Bone marrow (tissue), 2 donors: ENCODE results near the gene CDHR4.
A peak's percentile ranks its signal among the peaks of the same experiment; 100 is the strongest.
"Not testable (repeated sequence)": the region's sequence is repeated elsewhere in the genome, so short reads cannot be mapped to it uniquely, and the experiment has no call there.

Experiments used
- DNase-seq, 2 donors: peaks; one replicate each; lab custom pipeline; 2025; lab: John Stamatoyannopoulos, UW

The CDHR4 gene

GRCh38 chr3:49803465-49804140, 3.9 kb upstream of the CDHR4 start:
- DNase-seq: peak in 1 of 2 donors; percentile 66

GRCh38 chr3:49802719-49803464, 3.2 kb upstream of the CDHR4 start, which contains the start of gene INKA1:
Gene INKA1 (plus strand): TSS chr3:49803261. CDS start chr3:49803393, 132 bp downstream.
- peak; percentile 82 to 94 for DNase-seq

- no peak for DNase-seq
Observed at GRCh38 chr3:49801160-49801559, 1.5 kb upstream of the CDHR4 start.

- no peak for DNase-seq
Observed at GRCh38 chr3:49799105-49799504, 568 bp downstream of the CDHR4 start.

- DNase-seq: no peak
Observed at GRCh38 chr3:49794926-49795905, 4.5 kb downstream of the CDHR4 start.

GRCh38 chr3:49794431-49794830, 5.2 kb downstream of the CDHR4 start:
- no peak for DNase-seq

GRCh38 chr3:49793486-49794085, 6.1 kb downstream of the CDHR4 start:
- DNase-seq: no peak

GRCh38 chr3:49792371-49793150, 7.1 kb downstream of the CDHR4 start:
- DNase-seq: no peak

- no peak for DNase-seq
Observed at GRCh38 chr3:49791571-49791970, 8.1 kb downstream of the CDHR4 start.

GRCh38 chr3:49790626-49791411, 8.9 kb downstream of the CDHR4 start:
- no peak for DNase-seq

- DNase-seq: no peak
Observed at GRCh38 chr3:49788056-49788455, 11.6 kb downstream of the CDHR4 start.

GRCh38 chr3:49787536-49787935, 12.1 kb downstream of the CDHR4 start:
- no peak for DNase-seq

GRCh38 chr3:49787182-49787464, 12.6 kb downstream of the CDHR4 start:
- no peak for DNase-seq

- DNase-seq: peak; percentile 96 to 99
Observed at GRCh38 chr3:49786357-49787181, 13.1 kb downstream of the CDHR4 start, which contains the start of gene IP6K1. Gene IP6K1 (minus strand): TSS chr3:49786542. CDS start chr3:49748040, 38,502 bp downstream.

- no peak for DNase-seq
Observed at GRCh38 chr3:49785565-49786356, 13.9 kb downstream of the CDHR4 start.

GRCh38 chr3:49782277-49782676, 17.4 kb downstream of the CDHR4 start:
- not testable (repeated sequence) for DNase-seq

GRCh38 chr3:49781415-49782199, 18.1 kb downstream of the CDHR4 start:
- no peak for DNase-seq

GRCh38 chr3:49780975-49781365, 18.7 kb downstream of the CDHR4 start:
- not testable (repeated sequence) for DNase-seq
